ENCODE data around the gene TXK. TPM values are rescaled to one million over a fixed set of nuclear protein-coding genes. Genes with fewer than 3 reads are reported as not detected.

The TXK gene
- total RNA-seq, 1 experiment from 2014 or later = 1.7 TPM

DNA sequence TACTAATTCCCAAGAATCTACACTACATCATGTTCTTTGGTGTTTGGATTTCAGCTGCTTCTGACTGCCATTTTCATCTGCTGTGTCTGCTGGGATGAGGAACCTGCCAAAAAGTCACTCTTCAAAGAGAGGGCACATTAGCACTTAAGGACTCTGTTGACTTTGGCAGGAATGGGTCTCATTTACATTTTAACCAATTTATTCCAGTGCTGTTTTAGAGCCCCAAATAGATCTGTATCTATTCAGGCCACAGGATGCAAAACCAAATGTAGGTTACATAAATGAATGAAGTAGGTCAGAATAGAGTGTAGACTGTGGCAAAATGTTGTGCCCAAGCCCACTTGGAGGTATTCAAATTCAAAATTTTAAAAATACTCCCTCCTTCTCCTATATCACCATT lies 14.4 kb downstream of the TXK start:
- POLR2A ChIA-PET = no interaction called here
- Histone ChIP-seq H3K9me3 (no peaks in the 10 kb centered on the region), H3K4me3 (ENCODE audit: low read depth, low read length) (no peak overlapping the region), H3K4me1 (no peaks in the 10 kb centered on the region), H3K36me3 (ENCODE audit: control insufficient read depth, insufficient read depth, low read length) (no peaks in the 10 kb centered on the region), H3K27me3 (replicated peaks; ENCODE audit: control insufficient read depth, insufficient read depth, low read length) (no peaks in the 10 kb centered on the region)
- BruUV-seq (replicated peaks) = no TSS peak
- H3K9me3 Mint-ChIP-seq (ENCODE audit: unreplicated experiment) = peaks cover 9% of the 10 kb centered on the region
- H3K4me1 Mint-ChIP-seq (ENCODE audit: low read depth, unreplicated experiment) = peaks cover 6% of the 10 kb centered on the region
- intact Hi-C loops (cut with micrococcal nuclease; ENCODE audit: unreplicated experiment) = no loop called here
- H3K36me3 Mint-ChIP-seq (ENCODE audit: insufficient read depth, unreplicated experiment) = no peaks in the 10 kb centered on the region
- no peak overlapping the region for H3K4me3 Mint-ChIP-seq (ENCODE audit: unreplicated experiment)
- no peak for DNase-seq
- no peaks in the 10 kb centered on the region for H3K27me3 Mint-ChIP-seq (ENCODE audit: insufficient read depth, unreplicated experiment)
- H3K27ac Mint-ChIP-seq (ENCODE audit: unreplicated experiment) = no peak overlapping the region
- CTCF ChIA-PET = no interaction called here
- TF ChIP-seq, protein P1, sequence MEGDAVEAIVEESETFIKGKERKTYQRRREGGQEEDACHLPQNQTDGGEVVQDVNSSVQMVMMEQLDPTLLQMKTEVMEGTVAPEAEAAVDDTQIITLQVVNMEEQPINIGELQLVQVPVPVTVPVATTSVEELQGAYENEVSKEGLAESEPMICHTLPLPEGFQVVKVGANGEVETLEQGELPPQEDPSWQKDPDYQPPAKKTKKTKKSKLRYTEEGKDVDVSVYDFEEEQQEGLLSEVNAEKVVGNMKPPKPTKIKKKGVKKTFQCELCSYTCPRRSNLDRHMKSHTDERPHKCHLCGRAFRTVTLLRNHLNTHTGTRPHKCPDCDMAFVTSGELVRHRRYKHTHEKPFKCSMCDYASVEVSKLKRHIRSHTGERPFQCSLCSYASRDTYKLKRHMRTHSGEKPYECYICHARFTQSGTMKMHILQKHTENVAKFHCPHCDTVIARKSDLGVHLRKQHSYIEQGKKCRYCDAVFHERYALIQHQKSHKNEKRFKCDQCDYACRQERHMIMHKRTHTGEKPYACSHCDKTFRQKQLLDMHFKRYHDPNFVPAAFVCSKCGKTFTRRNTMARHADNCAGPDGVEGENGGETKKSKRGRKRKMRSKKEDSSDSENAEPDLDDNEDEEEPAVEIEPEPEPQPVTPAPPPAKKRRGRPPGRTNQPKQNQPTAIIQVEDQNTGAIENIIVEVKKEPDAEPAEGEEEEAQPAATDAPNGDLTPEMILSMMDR (IDR thresholded peaks at IDR 0.05; ENCODE audit: insufficient read depth in 1 of 2, low read depth in 1 of 2, low read length in 1 of 2, severe bottlenecking in 1 of 2, unreplicated experiment in 1 of 2) = no peak

DNA sequence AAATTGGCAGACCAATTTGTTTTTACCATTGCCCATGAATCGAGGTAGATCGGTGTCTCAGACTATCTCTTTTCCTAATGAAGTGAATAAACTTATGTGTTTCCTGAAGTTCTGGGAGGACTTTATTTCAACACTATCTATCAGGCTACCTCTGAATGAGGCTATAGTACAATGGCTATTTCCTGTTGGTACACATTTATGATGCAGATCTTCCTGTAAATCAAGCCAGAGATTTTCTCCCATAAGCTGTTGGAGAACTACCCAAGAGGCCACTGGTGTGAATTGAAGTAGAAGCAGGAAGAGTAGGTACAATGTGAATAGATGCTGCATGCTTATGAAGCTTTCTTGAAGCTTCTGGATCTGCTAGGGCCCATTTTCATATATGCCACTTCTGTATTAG lies 16.0 kb downstream of the TXK start:
- no peaks in the 10 kb centered on the region for H3K36me3 Mint-ChIP-seq (ENCODE audit: insufficient read depth, unreplicated experiment)
- H3K27me3 Mint-ChIP-seq (ENCODE audit: insufficient read depth, unreplicated experiment) = no peaks in the 10 kb centered on the region
- no peak for DNase-seq
- CTCF ChIA-PET = no interaction called here
- peaks cover 9% of the 10 kb centered on the region for H3K9me3 Mint-ChIP-seq (ENCODE audit: unreplicated experiment)
- H3K27ac Mint-ChIP-seq (ENCODE audit: unreplicated experiment) = peak overlapping the region; percentile 18
- H3K4me3 Mint-ChIP-seq (ENCODE audit: unreplicated experiment) = no peak overlapping the region
- TF ChIP-seq, protein P1 (IDR thresholded peaks at IDR 0.05; ENCODE audit: insufficient read depth in 1 of 2, low read depth in 1 of 2, low read length in 1 of 2, severe bottlenecking in 1 of 2, unreplicated experiment in 1 of 2) = no peak
- peaks cover 7% of the 10 kb centered on the region for H3K4me1 Mint-ChIP-seq (ENCODE audit: low read depth, unreplicated experiment)
- intact Hi-C loops (cut with micrococcal nuclease; ENCODE audit: unreplicated experiment) = no loop called here
- Histone ChIP-seq H3K4me1 (no peaks in the 10 kb centered on the region), H3K9me3 (no peaks in the 10 kb centered on the region), H3K36me3 (ENCODE audit: control insufficient read depth, insufficient read depth, low read length) (no peaks in the 10 kb centered on the region), H3K4me3 (ENCODE audit: low read depth, low read length) (no peak overlapping the region), H3K27me3 (replicated peaks; ENCODE audit: control insufficient read depth, insufficient read depth, low read length) (no peaks in the 10 kb centered on the region)
- no TSS peak for BruUV-seq (replicated peaks)
- POLR2A ChIA-PET = no interaction called here

DNA sequence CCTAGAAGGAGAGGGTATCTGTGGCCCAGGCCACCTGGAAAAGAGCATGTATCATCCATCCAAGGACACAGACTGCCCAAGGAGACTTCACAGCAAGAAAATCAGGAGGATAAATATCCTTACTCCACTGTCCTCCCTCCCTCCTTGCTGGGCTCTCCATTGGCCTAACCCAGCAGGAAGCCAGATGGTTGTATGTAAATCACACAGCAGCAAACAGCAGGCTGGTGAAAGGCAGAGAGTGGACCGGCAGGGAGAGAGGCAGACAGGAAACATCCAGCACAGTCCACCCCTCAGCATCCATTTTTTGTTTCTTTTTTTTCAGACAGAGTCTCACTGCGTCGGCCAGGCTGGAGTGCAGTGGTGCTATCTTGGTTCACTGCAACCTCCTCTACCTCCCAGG lies 17.5 kb downstream of the TXK start:
- no TSS peak for BruUV-seq (replicated peaks)
- Histone ChIP-seq H3K27me3 (replicated peaks; ENCODE audit: control insufficient read depth, insufficient read depth, low read length) (no peaks in the 10 kb centered on the region), H3K9me3 (no peaks in the 10 kb centered on the region), H3K36me3 (ENCODE audit: control insufficient read depth, insufficient read depth, low read length) (no peaks in the 10 kb centered on the region), H3K4me1 (no peaks in the 10 kb centered on the region), H3K4me3 (ENCODE audit: low read depth, low read length) (no peak overlapping the region)
- H3K27me3 Mint-ChIP-seq (ENCODE audit: insufficient read depth, unreplicated experiment) = no peaks in the 10 kb centered on the region
- H3K4me1 Mint-ChIP-seq (ENCODE audit: low read depth, unreplicated experiment) = peaks cover 7% of the 10 kb centered on the region
- no peak overlapping the region for H3K4me3 Mint-ChIP-seq (ENCODE audit: unreplicated experiment)
- H3K27ac Mint-ChIP-seq (ENCODE audit: unreplicated experiment) = no peak overlapping the region
- intact Hi-C loops (cut with micrococcal nuclease; ENCODE audit: unreplicated experiment) = no loop called here
- H3K9me3 Mint-ChIP-seq (ENCODE audit: unreplicated experiment) = peaks cover 9% of the 10 kb centered on the region
- CTCF ChIA-PET = no interaction called here
- POLR2A ChIA-PET = no interaction called here
- DNase-seq = no peak
- no peaks in the 10 kb centered on the region for H3K36me3 Mint-ChIP-seq (ENCODE audit: insufficient read depth, unreplicated experiment)
- TF ChIP-seq, protein P1 (IDR thresholded peaks at IDR 0.05; ENCODE audit: insufficient read depth in 1 of 2, low read depth in 1 of 2, low read length in 1 of 2, severe bottlenecking in 1 of 2, unreplicated experiment in 1 of 2) = no peak
